SK-N-MC (cell line): ENCODE results near the gene KMT2A.
A peak's percentile ranks its signal among the peaks of the same experiment; 100 is the strongest.
"Not testable (repeated sequence)": the region's sequence is repeated elsewhere in the genome, so short reads cannot be mapped to it uniquely, and the experiment has no call there.

Source experiments
- DNase-seq: peaks from one replicate; pipeline ENCODE4 v3.0.0-alpha.2; 2011; ENCODE audit warnings: low read depth, low spot score
- H3K27ac ChIP-seq: fragments of 200-600 bp; sonication (generic); 2 replicates; pipeline ENCODE4 v1.5.1; 2016; ENCODE audit warnings: mixed run types
- H3K36me3 ChIP-seq: fragments of 200-600 bp; sonication (generic); 2 replicates; pipeline ENCODE4 v1.6.1; 2017; ENCODE audit warnings: antibody characterized with exemption, low read length, mixed read lengths; ENCODE audit not compliant: insufficient read depth
- H3K4me3 ChIP-seq: fragments of 200-600 bp; sonication (generic); 2 replicates; pipeline ENCODE4 v1.5.1; 2016
- H3K9ac ChIP-seq: fragments of 200-600 bp; sonication (generic); 2 replicates; pipeline ENCODE4 v1.8.0; 2017; ENCODE audit warnings: mixed run types, mixed read lengths; ENCODE audit not compliant: insufficient read length
- H3K9me3 ChIP-seq: fragments of 200-600 bp; sonication (generic); 2 replicates; pipeline ENCODE4 v1.6.1; 2017; ENCODE audit warnings: low read depth, mild to moderate bottlenecking, antibody characterized with exemption, low read length, moderate library complexity, mixed read lengths
- EZH2 ChIP-seq: fragments of 200-600 bp; sonication (generic); IDR thresholded peaks from one replicate; pipeline ENCODE4 v1.6.1; 2017; ENCODE audit warnings: antibody characterized with exemption
- FOXP2 ChIP-seq: optimal IDR thresholded peaks from 2 replicates; pipeline ENCODE3; 2011; ENCODE audit warnings: mild to moderate bottlenecking, moderate library complexity; ENCODE audit not compliant: insufficient read depth; ENCODE audit errors: extremely low read length, control extremely low read depth
- POLR2AphosphoS5 ChIP-seq: IDR thresholded peaks from 2 replicates; pipeline ENCODE4 v1.6.1; 2012; ENCODE audit warnings: mild to moderate bottlenecking, low read depth, low read length, borderline replicate concordance

Gene KMT2A

DNA sequence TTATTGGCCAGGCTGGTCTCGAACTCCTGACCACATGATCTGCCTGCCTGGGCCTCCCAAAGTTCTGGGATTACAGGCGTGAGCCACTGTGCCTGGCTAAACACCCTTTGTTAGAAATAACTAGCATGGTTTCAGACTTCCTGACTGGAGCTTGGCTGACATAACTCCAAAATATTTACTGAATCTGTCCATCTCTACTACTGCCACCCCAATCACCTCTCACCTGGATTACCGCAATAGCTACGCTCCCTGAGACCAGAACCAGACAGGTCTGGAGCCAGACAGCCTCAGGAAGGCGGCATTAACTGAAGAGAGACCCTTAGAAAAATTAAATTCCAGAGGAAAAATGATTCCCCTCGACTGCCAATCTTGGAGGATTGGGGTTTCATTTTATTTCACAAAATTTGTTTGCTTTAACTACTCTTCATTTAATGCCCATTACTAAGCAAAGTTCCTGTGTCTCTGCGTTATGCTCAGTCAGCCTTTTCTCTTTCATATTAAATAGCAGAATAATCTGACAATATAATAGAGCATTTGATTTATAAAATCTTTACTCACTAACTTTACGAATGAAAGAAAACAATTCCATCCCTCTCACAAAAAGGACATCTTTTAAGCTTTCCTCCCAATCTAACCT lies 107.8 kb downstream of the KMT2A start:
- DNase-seq, result no peak
- Histone ChIP-seq H3K9me3 (no peaks in the 10 kb centered on the region), H3K4me3 (no peak overlapping the region), H3K9ac (no peak overlapping the region), H3K36me3 (no peaks in the 10 kb centered on the region), H3K27ac (no peak overlapping the region)
- no peak for TF ChIP-seq EZH2
- no peak for TF ChIP-seq POLR2AphosphoS5
- no peak for TF ChIP-seq FOXP2

DNA sequence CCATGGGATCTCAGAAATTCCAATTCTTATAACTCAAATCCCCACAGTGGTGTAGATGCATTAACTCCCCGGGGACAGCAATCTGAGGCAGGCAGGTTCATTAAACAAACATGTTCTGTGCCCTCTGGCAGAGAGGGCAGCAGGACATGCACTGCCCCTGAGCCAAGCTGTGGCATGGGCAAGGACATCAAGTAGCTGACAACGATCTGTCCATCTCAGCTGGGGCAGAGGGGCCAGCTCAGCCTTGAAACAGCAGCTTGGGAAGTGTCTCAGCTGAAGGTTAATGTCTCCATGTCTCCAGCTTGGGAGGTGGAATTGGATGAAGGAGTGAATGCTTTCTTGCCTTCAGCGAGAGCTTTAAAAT lies 108.3 kb downstream of the KMT2A start:
- TF ChIP-seq EZH2 (no peak), POLR2AphosphoS5 (no peak), FOXP2 (no peak)
- no peaks in the 10 kb centered on the region for H3K36me3 ChIP-seq
- no peaks in the 10 kb centered on the region for H3K9me3 ChIP-seq
- H3K27ac ChIP-seq, result no peak overlapping the region
- no peak overlapping the region for H3K4me3 ChIP-seq
- DNase-seq, result no peak
- no peak overlapping the region for H3K9ac ChIP-seq

DNA sequence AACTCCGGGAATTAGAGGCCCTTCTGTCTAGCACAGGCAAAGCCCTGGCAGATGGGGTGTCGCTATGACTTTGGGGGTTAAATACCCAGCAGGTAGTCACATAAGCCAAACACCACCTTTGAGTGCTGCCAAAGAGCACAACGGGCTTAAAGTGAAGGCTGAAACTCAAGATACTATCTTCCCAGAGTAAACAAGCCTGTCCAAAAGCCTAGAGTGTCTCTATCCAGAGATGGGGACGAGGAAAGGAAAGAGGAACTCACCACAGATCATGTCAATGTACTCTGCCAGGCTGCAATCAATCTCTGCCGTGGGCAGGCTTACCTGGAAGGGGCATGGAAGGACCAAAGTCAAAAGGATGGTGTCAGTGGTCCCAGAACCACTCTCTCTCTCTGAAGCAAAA lies 109.2 kb downstream of the KMT2A start:
- TF ChIP-seq EZH2 (no peak), POLR2AphosphoS5 (no peak), FOXP2 (no peak)
- H3K9me3 ChIP-seq, result no peaks in the 10 kb centered on the region

GRCh38 chr11:118547132-118547531 lies 110.8 kb downstream of the KMT2A start:
- no peak for DNase-seq
- no peak overlapping the region for H3K4me3 ChIP-seq
- no peak overlapping the region for H3K27ac ChIP-seq
- no peak overlapping the region for H3K9ac ChIP-seq
- H3K36me3 ChIP-seq, result no peaks in the 10 kb centered on the region; the same call in 1 of the 2 replicates
- TF ChIP-seq EZH2 (no peak), POLR2AphosphoS5 (no peak)
- H3K9me3 ChIP-seq, result no peaks in the 10 kb centered on the region

More for the DNA sequence above, 109.2 kb downstream of the KMT2A start:
- Histone ChIP-seq H3K9ac (no peak overlapping the region), H3K4me3 (no peak overlapping the region), H3K36me3 (no peaks in the 10 kb centered on the region), H3K27ac (no peak overlapping the region)
- DNase-seq, result no peak

GRCh38 chr11:118552341-118552740 lies 116.0 kb downstream of the KMT2A start:
- H3K9me3 ChIP-seq, result no peaks in the 10 kb centered on the region
- no peak overlapping the region for H3K9ac ChIP-seq
- TF ChIP-seq EZH2, result no peak
- TF ChIP-seq FOXP2, result no peak
- no peak for TF ChIP-seq POLR2AphosphoS5
- no peak overlapping the region for H3K4me3 ChIP-seq
- peaks cover 7% of the 10 kb centered on the region; the same call in 1 of the 2 replicates for H3K36me3 ChIP-seq
- H3K27ac ChIP-seq, result no peak overlapping the region
- no peak for DNase-seq

GRCh38 chr11:118560806-118561205 lies 124.5 kb downstream of the KMT2A start:
- Histone ChIP-seq H3K9ac (no peak overlapping the region), H3K27ac (no peak overlapping the region), H3K4me3 (no peak overlapping the region), H3K9me3 (no peaks in the 10 kb centered on the region), H3K36me3 (no peaks in the 10 kb centered on the region)
- no peak for DNase-seq
- no peak for TF ChIP-seq FOXP2
- no peak for TF ChIP-seq EZH2
- no peak for TF ChIP-seq POLR2AphosphoS5

- peak overlapping the region; percentile 40 for H3K4me3 ChIP-seq
- H3K9ac ChIP-seq, result peak overlapping the region; percentile 32
- H3K27ac ChIP-seq, result no peak overlapping the region
- no peaks in the 10 kb centered on the region for H3K36me3 ChIP-seq
- no peak for DNase-seq
- TF ChIP-seq EZH2, result no peak
- no peak for TF ChIP-seq FOXP2
- TF ChIP-seq POLR2AphosphoS5, result no peak
- H3K9me3 ChIP-seq, result no peaks in the 10 kb centered on the region
These were observed 128.8 kb downstream of the KMT2A start for GRCh38 chr11:118565051-118565450.

- DNase-seq, result no peak
- Histone ChIP-seq H3K9ac (no peak overlapping the region), H3K9me3 (no peaks in the 10 kb centered on the region), H3K4me3 (no peak overlapping the region), H3K27ac (no peak overlapping the region), H3K36me3 (no peaks in the 10 kb centered on the region)
- TF ChIP-seq FOXP2 (no peak), EZH2 (no peak), POLR2AphosphoS5 (no peak)
These were observed 133.4 kb downstream of the KMT2A start for GRCh38 chr11:118569670-118570069.

GRCh38 chr11:118570787-118571186 lies 134.5 kb downstream of the KMT2A start:
- Histone ChIP-seq H3K27ac (no peak overlapping the region), H3K9me3 (no peaks in the 10 kb centered on the region), H3K36me3 (no peaks in the 10 kb centered on the region), H3K4me3 (no peak overlapping the region), H3K9ac (no peak overlapping the region)
- DNase-seq, result no peak
- TF ChIP-seq FOXP2 (no peak), POLR2AphosphoS5 (no peak), EZH2 (no peak)

- Histone ChIP-seq H3K4me3 (peak overlapping the region; percentile 98), H3K9ac (peak overlapping the region; percentile 98)
- not testable (repeated sequence) for H3K36me3 ChIP-seq, H3K9me3 ChIP-seq, DNase-seq, H3K27ac ChIP-seq
These were observed 135.4 kb downstream of the KMT2A start for GRCh38 chr11:118571701-118572060.
